GM12892 (cell line): Measurements from ENCODE around the gene GGACT.

Source experiments
- POLR2A ChIP-seq: IDR thresholded peaks from 2 replicates; pipeline ENCODE4 v1.6.1; 2011; ENCODE audit warnings: low read depth, low read length, control low read depth
- POLR2AphosphoS5 ChIP-seq: IDR thresholded peaks from 2 replicates; pipeline ENCODE4 v1.6.1; 2011; ENCODE audit warnings: low read depth, low read length, control low read depth

DNA sequence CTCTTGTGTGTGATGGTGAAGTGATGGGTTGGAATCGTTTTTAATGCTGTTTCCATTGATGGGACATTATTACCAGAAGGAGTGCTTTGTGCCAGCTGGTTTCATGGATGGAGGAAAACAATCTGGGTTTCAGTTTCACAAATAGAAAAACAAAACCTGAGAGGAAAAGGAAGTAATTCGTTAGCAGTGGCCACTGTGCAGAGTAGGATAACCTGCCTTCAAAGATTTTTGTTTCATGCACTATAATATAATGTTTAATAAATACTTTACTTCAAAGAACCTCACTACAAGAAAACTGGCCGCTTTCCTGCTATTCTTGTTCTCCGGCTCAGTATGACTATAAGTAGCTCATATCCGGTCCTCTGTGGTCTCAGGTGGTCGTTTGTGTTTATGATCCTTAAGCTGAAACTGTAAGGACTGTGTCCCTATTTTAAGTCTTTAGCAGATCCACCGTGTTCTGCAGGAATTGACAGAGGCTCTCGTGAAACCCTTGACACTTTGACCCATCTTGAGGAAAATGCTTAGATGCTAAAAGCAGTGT is 104.7 kb downstream of the GGACT start:
- TF ChIP-seq POLR2A (no peak), POLR2AphosphoS5 (no peak)
